ENCODE measurements around the gene CHRNA4. TPM values are rescaled to one million over a fixed set of nuclear protein-coding genes. Genes with fewer than 3 reads are reported as not detected.

CHRNA4 gene
- total RNA-seq = 6.9 TPM

- DNase-seq (ENCODE audit: low spot score in 2 of 2) (peak in 1 of 2 donors; percentile 74), FAIRE-seq (no peak)
Observed at GRCh38 chr20:63360850-63361518, at the start of gene CHRNA4. CHRNA4 (minus strand) TSS chr20:63361349; CDS start chr20:63361165, 184 bp downstream.

GRCh38 chr20:63409834-63410435, 48.8 kb upstream of the CHRNA4 start:
- DNase-seq (ENCODE audit: low spot score in 2 of 2) (no peak), FAIRE-seq (no peak)

GRCh38 chr20:63409066-63409833, 48.1 kb upstream of the CHRNA4 start:
- DNase-seq (ENCODE audit: low spot score in 2 of 2) = no peak
- FAIRE-seq = no peak

- FAIRE-seq (no peak), DNase-seq (ENCODE audit: low spot score in 2 of 2) (no peak)
Observed at GRCh38 chr20:63408684-63409046, 47.5 kb upstream of the CHRNA4 start.

- DNase-seq (ENCODE audit: low spot score in 2 of 2) (no peak), FAIRE-seq (no peak)
Observed at GRCh38 chr20:63407928-63408683, 47.0 kb upstream of the CHRNA4 start.

- no peak for DNase-seq (ENCODE audit: low spot score in 2 of 2)
- FAIRE-seq = no peak
Observed at GRCh38 chr20:63406617-63407245, 45.6 kb upstream of the CHRNA4 start.

GRCh38 chr20:63406011-63406410, 44.9 kb upstream of the CHRNA4 start:
- FAIRE-seq = no peak

GRCh38 chr20:63405102-63405730, 44.1 kb upstream of the CHRNA4 start:
- FAIRE-seq = no peak
- DNase-seq (ENCODE audit: low spot score in 2 of 2) = no peak

More at GRCh38 chr20:63406011-63406410, 44.9 kb upstream of the CHRNA4 start:
- no peak for DNase-seq (ENCODE audit: low spot score in 2 of 2)

GRCh38 chr20:63404129-63405085, 43.3 kb upstream of the CHRNA4 start:
- DNase-seq (ENCODE audit: low spot score in 2 of 2) (no peak), FAIRE-seq (no peak)

GRCh38 chr20:63403403-63404105, 42.4 kb upstream of the CHRNA4 start:
- no peak for DNase-seq (ENCODE audit: low spot score in 2 of 2)
- no peak for FAIRE-seq

GRCh38 chr20:63402860-63403220, 41.7 kb upstream of the CHRNA4 start:
- DNase-seq (ENCODE audit: low spot score in 2 of 2) (no peak), FAIRE-seq (no peak)

GRCh38 chr20:63402181-63402859, 41.2 kb upstream of the CHRNA4 start:
- no peak for FAIRE-seq

GRCh38 chr20:63401384-63402110, 40.4 kb upstream of the CHRNA4 start:
- FAIRE-seq = no peak
- DNase-seq (ENCODE audit: low spot score in 2 of 2) = no peak

More at GRCh38 chr20:63402181-63402859, 41.2 kb upstream of the CHRNA4 start:
- DNase-seq (ENCODE audit: low spot score in 2 of 2) = no peak

- DNase-seq (ENCODE audit: low spot score in 2 of 2) (no peak), FAIRE-seq (no peak)
Observed at GRCh38 chr20:63400486-63401210, 39.5 kb upstream of the CHRNA4 start.

- FAIRE-seq (no peak), DNase-seq (ENCODE audit: low spot score in 2 of 2) (no peak)
Observed at GRCh38 chr20:63399596-63400375, 38.6 kb upstream of the CHRNA4 start.

Data from frontal cortex (tissue), 4 donors.